ENCODE measurements around the gene FOXO3.

The FOXO3 gene

GRCh38 chr6:108543175-108543940 lies 17.4 kb upstream of the FOXO3 start:
- no peak overlapping the region for H3K4me3 ChIP-seq (ENCODE audit: low read depth, low read length)
- H3K9me3 ChIP-seq (ENCODE audit: severe bottlenecking): peaks cover 4% of the 10 kb centered on the region
- H3K27me3 ChIP-seq (ENCODE audit: insufficient read depth, low read depth, severe bottlenecking): no peaks in the 10 kb centered on the region
- no peak for DNase-seq
- no peak overlapping the region for H3K27ac ChIP-seq
- no peaks in the 10 kb centered on the region for H3K36me3 ChIP-seq
- TF ChIP-seq, protein P1, sequence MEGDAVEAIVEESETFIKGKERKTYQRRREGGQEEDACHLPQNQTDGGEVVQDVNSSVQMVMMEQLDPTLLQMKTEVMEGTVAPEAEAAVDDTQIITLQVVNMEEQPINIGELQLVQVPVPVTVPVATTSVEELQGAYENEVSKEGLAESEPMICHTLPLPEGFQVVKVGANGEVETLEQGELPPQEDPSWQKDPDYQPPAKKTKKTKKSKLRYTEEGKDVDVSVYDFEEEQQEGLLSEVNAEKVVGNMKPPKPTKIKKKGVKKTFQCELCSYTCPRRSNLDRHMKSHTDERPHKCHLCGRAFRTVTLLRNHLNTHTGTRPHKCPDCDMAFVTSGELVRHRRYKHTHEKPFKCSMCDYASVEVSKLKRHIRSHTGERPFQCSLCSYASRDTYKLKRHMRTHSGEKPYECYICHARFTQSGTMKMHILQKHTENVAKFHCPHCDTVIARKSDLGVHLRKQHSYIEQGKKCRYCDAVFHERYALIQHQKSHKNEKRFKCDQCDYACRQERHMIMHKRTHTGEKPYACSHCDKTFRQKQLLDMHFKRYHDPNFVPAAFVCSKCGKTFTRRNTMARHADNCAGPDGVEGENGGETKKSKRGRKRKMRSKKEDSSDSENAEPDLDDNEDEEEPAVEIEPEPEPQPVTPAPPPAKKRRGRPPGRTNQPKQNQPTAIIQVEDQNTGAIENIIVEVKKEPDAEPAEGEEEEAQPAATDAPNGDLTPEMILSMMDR (IDR thresholded peaks at IDR 0.05; ENCODE audit: low read depth, low read length): no peak

DNA sequence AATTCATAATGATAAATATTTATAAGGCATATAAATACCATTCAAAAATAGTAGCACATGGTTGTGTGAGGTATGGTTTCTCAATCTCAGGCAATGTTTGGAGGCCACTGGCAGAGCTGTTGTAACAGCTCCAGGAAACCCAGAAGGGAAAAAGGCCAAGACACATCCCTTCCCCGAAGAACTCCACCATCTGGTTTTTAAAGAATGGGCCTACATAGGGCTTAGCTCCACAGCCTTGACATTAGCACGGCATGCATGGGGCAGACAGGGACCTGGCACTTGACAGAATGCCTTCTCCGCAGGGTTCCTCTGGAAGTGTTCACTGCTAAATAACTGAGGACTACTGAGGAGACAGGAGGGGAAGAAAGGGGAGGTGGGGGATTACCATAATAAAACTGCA lies 16.1 kb upstream of the FOXO3 start:
- no peak for DNase-seq
- Histone ChIP-seq H3K27me3 (ENCODE audit: insufficient read depth, low read depth, severe bottlenecking) (no peaks in the 10 kb centered on the region), H3K9me3 (ENCODE audit: severe bottlenecking) (peaks cover 4% of the 10 kb centered on the region), H3K4me3 (ENCODE audit: low read depth, low read length) (no peak overlapping the region), H3K36me3 (no peaks in the 10 kb centered on the region), H3K27ac (no peak overlapping the region)
- TF ChIP-seq, protein P1 (IDR thresholded peaks at IDR 0.05; ENCODE audit: low read depth, low read length): no peak

DNA sequence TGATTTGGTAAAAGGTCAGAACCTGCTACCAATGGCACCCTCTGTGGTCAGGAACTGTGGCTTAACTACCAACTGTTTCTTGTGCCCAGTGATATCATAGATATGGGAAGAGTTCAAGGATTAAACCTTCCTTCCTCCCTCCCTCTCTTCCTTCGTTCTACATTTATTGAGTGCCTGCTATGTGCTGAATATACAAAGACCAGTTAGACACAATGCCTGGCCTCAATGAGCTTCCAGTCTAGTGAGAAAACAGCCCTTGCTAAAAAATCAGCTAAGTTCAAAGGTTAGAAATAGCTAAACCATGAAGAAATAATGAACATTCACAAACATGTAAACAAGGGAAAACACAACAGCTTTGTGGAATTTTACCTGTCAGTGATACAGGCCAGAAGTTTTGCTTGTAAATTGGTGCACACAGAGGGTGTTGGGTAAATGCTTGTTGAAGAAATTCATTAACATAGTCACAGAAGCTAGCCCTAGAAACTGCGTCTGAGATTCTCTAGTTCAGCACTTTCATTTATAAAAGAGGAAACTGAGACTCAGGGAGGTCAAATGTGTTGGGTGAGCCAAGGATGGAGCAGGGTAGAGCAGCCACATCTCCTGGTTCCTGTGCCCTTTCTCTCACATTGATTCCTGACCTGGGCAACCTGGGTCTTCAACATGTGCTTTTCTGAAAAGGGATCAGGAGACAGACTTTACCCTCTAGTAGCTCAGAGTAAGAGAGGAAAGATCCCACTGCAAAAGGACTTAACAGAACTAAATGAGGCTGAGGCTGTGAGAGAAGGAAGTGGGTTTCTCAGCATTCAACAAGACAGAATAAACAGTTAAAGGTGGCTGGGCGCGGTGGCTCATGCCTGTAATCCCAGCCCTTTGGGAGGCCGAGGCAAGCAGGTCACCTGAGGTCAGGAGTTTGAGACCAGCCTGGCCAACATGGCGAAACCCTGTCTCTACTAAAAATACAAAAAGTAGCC lies 14.4 kb upstream of the FOXO3 start:
- no peak overlapping the region for H3K27ac ChIP-seq
- TF ChIP-seq, protein P1 (IDR thresholded peaks at IDR 0.05; ENCODE audit: low read depth, low read length): no peak
- H3K36me3 ChIP-seq: no peaks in the 10 kb centered on the region
- no peaks in the 10 kb centered on the region for H3K9me3 ChIP-seq (ENCODE audit: severe bottlenecking)
- no peaks in the 10 kb centered on the region for H3K27me3 ChIP-seq (ENCODE audit: insufficient read depth, low read depth, severe bottlenecking)
- no peak overlapping the region for H3K4me3 ChIP-seq (ENCODE audit: low read depth, low read length)
- DNase-seq: no peak

DNA sequence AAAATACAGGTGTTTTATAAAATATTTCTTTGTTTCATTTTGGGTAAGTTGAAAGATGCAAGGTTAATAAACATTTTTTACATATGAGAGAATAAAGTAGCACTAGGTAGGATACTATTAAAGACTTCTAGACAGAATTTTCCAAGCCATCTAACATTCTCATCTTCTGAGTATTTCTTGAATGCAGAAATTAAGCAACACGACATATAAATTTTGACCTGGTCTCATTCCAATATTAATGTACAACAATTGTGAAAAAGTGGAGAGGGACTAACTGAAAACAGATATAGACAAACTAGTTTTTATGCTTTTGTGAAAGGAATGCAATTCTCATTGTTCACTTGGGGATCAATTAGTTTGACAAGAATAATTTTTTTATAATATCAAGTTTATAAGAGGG lies 11.5 kb upstream of the FOXO3 start:
- Histone ChIP-seq H3K27ac (no peak overlapping the region), H3K36me3 (no peaks in the 10 kb centered on the region), H3K4me3 (ENCODE audit: low read depth, low read length) (no peak overlapping the region), H3K27me3 (ENCODE audit: insufficient read depth, low read depth, severe bottlenecking) (no peaks in the 10 kb centered on the region), H3K9me3 (ENCODE audit: severe bottlenecking) (no peaks in the 10 kb centered on the region)
- DNase-seq: no peak
- TF ChIP-seq, protein P1 (IDR thresholded peaks at IDR 0.05; ENCODE audit: low read depth, low read length): no peak

- TF ChIP-seq, protein P1 (IDR thresholded peaks at IDR 0.05; ENCODE audit: low read depth, low read length): no peak
- no peak for DNase-seq
- H3K27me3 ChIP-seq (ENCODE audit: insufficient read depth, low read depth, severe bottlenecking): no peaks in the 10 kb centered on the region
- H3K4me3 ChIP-seq (ENCODE audit: low read depth, low read length): no peak overlapping the region
- H3K9me3 ChIP-seq (ENCODE audit: severe bottlenecking): no peaks in the 10 kb centered on the region
- H3K27ac ChIP-seq: no peak overlapping the region
- H3K36me3 ChIP-seq: no peaks in the 10 kb centered on the region
These were observed 11.0 kb upstream of the FOXO3 start for GRCh38 chr6:108549741-108550140.
